Ovary (tissue), 9 donors: Measurements from ENCODE around the gene OPRD1. TPM values are rescaled to one million over a fixed set of nuclear protein-coding genes. Genes with fewer than 3 reads are reported as not detected.

Experiments used
- DNase-seq, 5 donors: peaks; one replicate each; pipeline ENCODE4 v3.0.0-alpha.2; 2019 to 2020
- H3K27ac ChIP-seq, 2 donors: fragments of 200-600 bp; one replicate each; pipeline versions ENCODE4 v1.5.1 to v1.8.0; 2019 to 2022
- H3K27me3 ChIP-seq: fragments of 200-600 bp; one replicate; pipeline ENCODE4 v1.8.0; 2022
- H3K36me3 ChIP-seq: fragments of 200-600 bp; sonication (generic); one replicate; pipeline ENCODE4 v1.5.1; 2019
- H3K4me1 ChIP-seq: one replicate; pipeline ENCODE4 v1.8.1; 2013; ENCODE audit warnings: mild to moderate bottlenecking, moderate library complexity; ENCODE audit not compliant: insufficient read depth
- H3K4me3 ChIP-seq: fragments of 200-600 bp; sonication (generic); one replicate; pipeline ENCODE4 v1.5.1; 2017
- H3K9me3 ChIP-seq, 2 donors: fragments of 200-600 bp in 1 of 2; sonication (generic) in 1 of 2; one replicate each; pipeline versions ENCODE4 v1.5.1 to v1.8.1; 2013 to 2019; ENCODE audit warnings: mild to moderate bottlenecking in 1 of 2, moderate library complexity in 1 of 2
- CTCF ChIP-seq, 3 donors: fragments of 450-650 bp in 2 of 3; fragments of 200-600 bp in 1 of 3; IDR thresholded peaks; one replicate each; pipeline versions ENCODE4 v1.5.1 to v1.8.0; 2016 to 2022; ENCODE audit warnings: antibody characterized with exemption in 3 of 3, mild to moderate bottlenecking in 1 of 3
- EP300 ChIP-seq: sonication (generic); formaldehyde crosslinking; IDR thresholded peaks from one replicate; pipeline ENCODE4 v1.6.1; 2017; ENCODE audit warnings: antibody characterized with exemption
- POLR2A ChIP-seq: fragments of 450-650 bp; IDR thresholded peaks from one replicate; pipeline ENCODE4 v1.6.1; 2017; ENCODE audit warnings: antibody characterized with exemption, mild to moderate bottlenecking, moderate library complexity
- WGBS, 3 donors: extraction: QIAGEN DNeasy Blood & Tissue Kit in 1 of 3; methylation state at CpG; one replicate each; pipeline versions ENCODE4 v1.1.5 to v1.1.7; 2013 to 2017; 5-methylcytosine and 5-hydroxymethylcytosine counted together
- intact Hi-C, 4 donors: fragments of 100-400 bp; cut with DNase I; formaldehyde crosslinking; loops; one replicate each; pipeline versions ENCODE4 v1.11.0 to v1.15.1; 2022 to 2023
- polyA plus RNA-seq, 2 donors: library from polyadenylated mRNA; stranded (reverse); fragments of 200-250 nt in 1 of 2; fragments of 350-450 nt in 1 of 2; fragmentation: Illumina TruSeq in 1 of 2; extraction: RNeasy Lipid Tissue Mini Kit (QIAGEN cat#74804) in 1 of 2; gene quantifications; one replicate each; pipeline ENCODE4 v1.2.3, GENCODE V29; 2013 to 2014
- total RNA-seq, 7 donors: library from RNA; depleted of rRNA in 2 of 7; stranded (reverse); fragments of >200 nt in 2 of 7; fragmentation: NEBNext Ultra II Directional in 3 of 7; extraction: Animal tissue kit (Norgen Biotek cat#: 25700) in 3 of 7; gene quantifications; one replicate each; pipeline versions ENCODE4 v1.1.0 to v1.2.4, GENCODE V29; 2016 to 2023
- donor health status: DM: no; HTN: no; CAD: no; lungs with moderate emphysema.
- donor health status: DM: no; HTN: no; CAD: no.
- donor health status: Bipolar disorder and iron deficiency.
- donor health status: DM: yes; HTN: yes; CAD: no.
- donor health status: DM: no; HTN: no; CAD: no.
- donor health status: DM: yes; HTN: yes; CAD: no.

Gene OPRD1
- total and polyA plus RNA-seq, 9 donors = 0.02 TPM; not detected in 8

- intact Hi-C loops = loop anchor here in 2 of 4 donors (10.0 kb wide), 2 partner anchors 66 to 226 kb away; no protein-coding TSS in a partner anchor
- no peak for DNase-seq
- no peak overlapping the region for H3K27ac ChIP-seq
- TF ChIP-seq CTCF (IDR thresholded peaks at IDR 0.05) (no peak), POLR2A (no peak), EP300 (no peak)
- H3K27me3 ChIP-seq = no peaks in the 10 kb centered on the region
- WGBS, 3 donors = 59 to 64% (median 63%) methylated on average over 3 of the region's 3 CpGs
- no peaks in the 10 kb centered on the region for H3K4me1 ChIP-seq
- no peaks in the 10 kb centered on the region for H3K9me3 ChIP-seq
- H3K4me3 ChIP-seq = no peak overlapping the region
- no peaks in the 10 kb centered on the region for H3K36me3 ChIP-seq
Measured at GRCh38 chr1:28860332-28861073, 48.5 kb downstream of the OPRD1 start.

GRCh38 chr1:28862571-28863403 lies 50.8 kb downstream of the OPRD1 start:
- intact Hi-C loops = loop anchor here in 2 of 4 donors (10.0 kb wide), 2 partner anchors 68 to 228 kb away; no protein-coding TSS in a partner anchor
- H3K36me3 ChIP-seq = no peaks in the 10 kb centered on the region
- H3K27ac ChIP-seq = no peak overlapping the region
- H3K9me3 ChIP-seq = no peaks in the 10 kb centered on the region
- H3K27me3 ChIP-seq = no peaks in the 10 kb centered on the region
- H3K4me3 ChIP-seq = no peak overlapping the region
- no peaks in the 10 kb centered on the region for H3K4me1 ChIP-seq
- no peak for TF ChIP-seq POLR2A
- no peak for TF ChIP-seq CTCF (IDR thresholded peaks at IDR 0.05)
- no peak for TF ChIP-seq EP300
- 92 to 95% (median 92%) methylated on average over 66 of the region's 66 CpGs for WGBS, 3 donors
- DNase-seq = no peak

GRCh38 chr1:28864695-28865094 lies 52.7 kb downstream of the OPRD1 start:
- intact Hi-C loops = loop anchor here in 2 of 4 donors (5.0 to 10.0 kb wide), 3 partner anchors 70 to 230 kb away; no protein-coding TSS in a partner anchor
- Histone ChIP-seq H3K27ac (no peak overlapping the region), H3K27me3 (no peaks in the 10 kb centered on the region), H3K36me3 (no peaks in the 10 kb centered on the region), H3K4me1 (no peaks in the 10 kb centered on the region), H3K9me3 (no peaks in the 10 kb centered on the region), H3K4me3 (no peak overlapping the region)
- TF ChIP-seq CTCF (IDR thresholded peaks at IDR 0.05) (no peak), EP300 (no peak), POLR2A (no peak)
- no peak for DNase-seq
- WGBS, 3 donors = 28 to 41% (median 38%) methylated on average over 6 of the region's 6 CpGs

GRCh38 chr1:28865997-28866650 lies 54.2 kb downstream of the OPRD1 start:
- no peak for DNase-seq
- Histone ChIP-seq H3K36me3 (no peaks in the 10 kb centered on the region), H3K27me3 (no peaks in the 10 kb centered on the region), H3K9me3 (no peaks in the 10 kb centered on the region), H3K4me3 (no peak overlapping the region), H3K27ac (no peak overlapping the region), H3K4me1 (no peaks in the 10 kb centered on the region)
- intact Hi-C loops = loop anchor here in 2 of 4 donors (5.0 to 10.0 kb wide), 3 partner anchors 71 to 231 kb away; no protein-coding TSS in a partner anchor
- TF ChIP-seq CTCF (IDR thresholded peaks at IDR 0.05) = no peak
- no peak for TF ChIP-seq EP300
- no peak for TF ChIP-seq POLR2A
- WGBS, 3 donors = 76 to 80% (median 76%) methylated on average over 10 of the region's 10 CpGs
